GM12872 (cell line): ENCODE results near the gene TCEANC.

Experiments used
- TF ChIP-seq, protein P1 (sequence below): IDR thresholded peaks from 3 replicates; pipeline ENCODE4 v1.5.1; 2011; ENCODE audit warnings: low read depth, mild to moderate bottlenecking, low read length, moderate library complexity; ENCODE audit not compliant: insufficient read depth

Gene TCEANC

DNA sequence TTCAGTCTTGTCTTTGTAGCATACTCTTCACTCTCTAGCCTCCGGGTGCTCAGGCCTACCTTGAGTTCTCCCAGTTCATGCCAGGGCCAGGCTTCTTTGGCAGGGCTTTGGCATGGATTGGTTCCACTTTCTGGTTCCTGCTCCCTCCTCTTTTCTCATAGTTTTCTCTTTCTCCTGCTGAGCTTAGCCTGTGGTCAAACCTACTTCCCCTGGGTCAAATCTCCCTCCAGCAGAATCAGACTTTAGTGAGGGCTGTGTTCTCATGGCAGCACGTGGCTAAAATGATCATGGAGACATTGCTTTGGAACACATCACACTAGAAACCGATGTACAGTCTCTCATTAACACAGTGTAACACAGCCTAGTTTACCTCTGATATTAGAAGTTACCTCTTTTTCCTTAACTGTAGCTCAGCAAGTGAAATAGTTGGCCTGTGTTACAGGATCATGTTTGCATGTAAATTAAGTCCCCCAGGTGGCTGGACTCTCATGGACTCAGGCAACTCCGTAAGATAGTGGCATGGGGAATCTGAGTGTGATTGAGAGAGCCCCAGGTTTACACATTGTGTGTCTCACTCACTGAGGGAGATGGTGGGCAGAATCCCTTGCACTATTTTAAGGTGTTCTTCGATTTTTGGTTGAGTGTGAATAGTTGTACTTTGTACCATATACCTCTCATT is 49.3 kb downstream of the TCEANC start:
- TF ChIP-seq, protein P1, sequence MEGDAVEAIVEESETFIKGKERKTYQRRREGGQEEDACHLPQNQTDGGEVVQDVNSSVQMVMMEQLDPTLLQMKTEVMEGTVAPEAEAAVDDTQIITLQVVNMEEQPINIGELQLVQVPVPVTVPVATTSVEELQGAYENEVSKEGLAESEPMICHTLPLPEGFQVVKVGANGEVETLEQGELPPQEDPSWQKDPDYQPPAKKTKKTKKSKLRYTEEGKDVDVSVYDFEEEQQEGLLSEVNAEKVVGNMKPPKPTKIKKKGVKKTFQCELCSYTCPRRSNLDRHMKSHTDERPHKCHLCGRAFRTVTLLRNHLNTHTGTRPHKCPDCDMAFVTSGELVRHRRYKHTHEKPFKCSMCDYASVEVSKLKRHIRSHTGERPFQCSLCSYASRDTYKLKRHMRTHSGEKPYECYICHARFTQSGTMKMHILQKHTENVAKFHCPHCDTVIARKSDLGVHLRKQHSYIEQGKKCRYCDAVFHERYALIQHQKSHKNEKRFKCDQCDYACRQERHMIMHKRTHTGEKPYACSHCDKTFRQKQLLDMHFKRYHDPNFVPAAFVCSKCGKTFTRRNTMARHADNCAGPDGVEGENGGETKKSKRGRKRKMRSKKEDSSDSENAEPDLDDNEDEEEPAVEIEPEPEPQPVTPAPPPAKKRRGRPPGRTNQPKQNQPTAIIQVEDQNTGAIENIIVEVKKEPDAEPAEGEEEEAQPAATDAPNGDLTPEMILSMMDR, result no peak

DNA sequence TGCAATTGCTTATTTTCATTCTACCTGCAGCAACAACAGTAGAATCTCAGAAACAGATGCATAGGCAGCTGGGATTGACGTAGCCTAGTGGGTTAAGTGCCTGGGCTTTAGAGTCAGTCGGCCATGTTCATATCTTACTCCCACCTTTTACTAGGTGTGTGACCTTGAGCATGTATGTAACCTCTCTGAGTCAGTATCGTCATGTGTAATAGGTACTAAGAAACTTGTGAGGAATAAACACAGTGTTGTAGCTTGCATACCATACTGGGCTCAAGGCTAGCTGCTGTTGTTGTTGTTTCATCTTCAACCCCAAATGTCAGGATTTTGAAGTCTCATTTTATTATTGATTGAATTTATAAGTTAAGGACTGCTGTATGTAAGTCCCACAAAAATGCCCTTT is 50.2 kb downstream of the TCEANC start:
- TF ChIP-seq, protein P1, result no peak

DNA sequence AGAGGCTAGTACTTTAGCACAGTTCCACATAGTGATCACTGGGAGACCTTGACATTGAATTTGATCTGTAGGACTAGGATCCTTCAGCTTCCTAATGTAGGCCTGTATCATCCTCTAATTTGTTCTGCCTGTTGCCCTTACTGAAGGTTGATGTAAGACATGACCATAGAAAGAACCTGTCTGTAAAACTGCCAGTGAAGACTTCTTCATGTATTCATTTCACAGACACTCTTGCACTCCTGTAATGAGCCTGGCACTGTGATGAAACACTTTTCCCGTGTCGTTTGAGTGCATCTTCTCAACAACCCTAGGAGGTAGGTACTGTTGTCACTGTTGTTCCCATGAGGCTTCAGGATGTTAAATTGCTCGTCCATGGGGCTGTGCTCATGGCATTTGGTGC is 50.6 kb downstream of the TCEANC start:
- TF ChIP-seq, protein P1, result no peak

DNA sequence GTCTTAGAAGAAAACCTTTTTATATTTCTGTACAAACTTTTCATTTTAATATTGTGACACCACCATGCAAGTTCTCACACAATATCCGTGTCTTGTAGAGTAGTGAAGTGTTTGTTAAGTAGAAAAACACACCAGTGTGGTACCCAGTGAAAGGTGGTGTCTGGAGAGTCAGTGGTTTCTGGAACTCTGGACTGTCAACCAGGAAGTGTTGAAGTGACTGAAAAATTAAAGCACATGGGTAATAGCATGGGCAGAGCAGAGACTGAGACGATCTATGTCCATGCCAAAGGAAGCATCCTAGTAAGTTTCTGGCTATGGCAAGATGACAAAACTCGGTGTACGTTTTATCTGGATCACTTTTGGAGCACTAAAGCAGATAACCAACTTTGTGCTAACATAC is 58.2 kb downstream of the TCEANC start:
- TF ChIP-seq, protein P1, result no peak
